Activated effector memory CD4-positive, alpha-beta T cell treated with Interleukin-2 at 50 U/mL for 16 hours (primary cell): Measurements from ENCODE around the gene HPD.
"Not testable (repeated sequence)": the region's sequence is repeated elsewhere in the genome, so short reads cannot be mapped to it uniquely, and the experiment has no call there.

Experiments used
- DNase-seq: peaks from one replicate; pipeline ENCODE4 v3.0.0-alpha.2; 2020

Gene HPD

GRCh38 chr12:121861636-121862254 lies 3.1 kb upstream of the HPD start:
- DNase-seq = no peak

- DNase-seq = not testable (repeated sequence)
These were observed 2.0 kb upstream of the HPD start for GRCh38 chr12:121860699-121861098.

GRCh38 chr12:121860257-121860656 lies 1.6 kb upstream of the HPD start:
- DNase-seq = no peak

GRCh38 chr12:121858318-121858661 lies 369 bp downstream of the HPD start:
- no peak for DNase-seq

GRCh38 chr12:121857322-121858246 lies 1.1 kb downstream of the HPD start:
- no peak for DNase-seq

GRCh38 chr12:121852392-121852791 lies 6.3 kb downstream of the HPD start:
- not testable (repeated sequence) for DNase-seq

- no peak for DNase-seq
These were observed 9.0 kb downstream of the HPD start for GRCh38 chr12:121849665-121850064.

- DNase-seq = no peak
These were observed 9.4 kb downstream of the HPD start for GRCh38 chr12:121849211-121849610.

GRCh38 chr12:121845701-121846100 lies 13.0 kb downstream of the HPD start:
- no peak for DNase-seq

GRCh38 chr12:121843236-121843982 lies 15.2 kb downstream of the HPD start:
- DNase-seq = no peak

- no peak for DNase-seq
These were observed 18.5 kb downstream of the HPD start for GRCh38 chr12:121839993-121840761.

GRCh38 chr12:121839106-121839992 lies 19.3 kb downstream of the HPD start:
- peak; percentile 99 for DNase-seq

GRCh38 chr12:121838126-121838525 lies 20.5 kb downstream of the HPD start:
- no peak for DNase-seq

GRCh38 chr12:121837680-121838079 lies 21.0 kb downstream of the HPD start:
- no peak for DNase-seq

- no peak for DNase-seq
These were observed 27.0 kb downstream of the HPD start for GRCh38 chr12:121831571-121832245.

- no peak for DNase-seq
These were observed 27.9 kb downstream of the HPD start for GRCh38 chr12:121830588-121831265.

- DNase-seq = no peak
These were observed 28.5 kb downstream of the HPD start for GRCh38 chr12:121830134-121830533.

GRCh38 chr12:121829250-121829918 lies 29.3 kb downstream of the HPD start:
- no peak for DNase-seq

GRCh38 chr12:121828826-121829225 lies 29.8 kb downstream of the HPD start:
- DNase-seq = no peak

- DNase-seq = no peak
These were observed 30.4 kb downstream of the HPD start for GRCh38 chr12:121828306-121828705.
